DMS153 treated with DMSO at 0.1 percent for 48 hours (cell line): ENCODE data around the gene KCTD5.
"Not testable (repeated sequence)": the region's sequence is repeated elsewhere in the genome, so short reads cannot be mapped to it uniquely, and the experiment has no call there.

Experiments
- DNase-seq: peaks from one replicate; lab custom pipeline; 2025; ENCODE audit not compliant: unreplicated experiment; lab: John Stamatoyannopoulos, UW

KCTD5 gene

GRCh38 chr16:2682209-2683021, at the start of gene KCTD5:
Gene KCTD5, plus strand, starts transcription at chr16:2682523. Its CDS starts 26 bp downstream, at chr16:2682549.
- peak; percentile 85 for DNase-seq

- DNase-seq: not testable (repeated sequence)
Observed at GRCh38 chr16:2639071-2639721, 43.1 kb upstream of the KCTD5 start.

- not testable (repeated sequence) for DNase-seq
Observed at GRCh38 chr16:2639722-2640072, 42.6 kb upstream of the KCTD5 start.

GRCh38 chr16:2642561-2642960, 39.8 kb upstream of the KCTD5 start:
- not testable (repeated sequence) for DNase-seq

GRCh38 chr16:2644754-2645453, 37.4 kb upstream of the KCTD5 start:
- not testable (repeated sequence) for DNase-seq

GRCh38 chr16:2651268-2651871, 31.0 kb upstream of the KCTD5 start:
- not testable (repeated sequence) for DNase-seq

GRCh38 chr16:2653915-2654314, 28.4 kb upstream of the KCTD5 start:
- not testable (repeated sequence) for DNase-seq

- DNase-seq: not testable (repeated sequence)
Observed at GRCh38 chr16:2654949-2655348, 27.4 kb upstream of the KCTD5 start.

- DNase-seq: no peak
Observed at GRCh38 chr16:2656985-2657384, 25.3 kb upstream of the KCTD5 start.

GRCh38 chr16:2657803-2658202, 24.5 kb upstream of the KCTD5 start:
- not testable (repeated sequence) for DNase-seq

- not testable (repeated sequence) for DNase-seq
Observed at GRCh38 chr16:2659560-2659959, 22.8 kb upstream of the KCTD5 start.

GRCh38 chr16:2660014-2660662, 22.2 kb upstream of the KCTD5 start:
- not testable (repeated sequence) for DNase-seq

- DNase-seq: not testable (repeated sequence)
Observed at GRCh38 chr16:2660755-2661373, 21.5 kb upstream of the KCTD5 start.

- DNase-seq: no peak
Observed at GRCh38 chr16:2663553-2664546, 18.5 kb upstream of the KCTD5 start.

GRCh38 chr16:2664574-2664982, 17.7 kb upstream of the KCTD5 start:
- DNase-seq: no peak

- DNase-seq: not testable (repeated sequence)
Observed at GRCh38 chr16:2666671-2667070, 15.7 kb upstream of the KCTD5 start.

GRCh38 chr16:2669587-2669986, 12.7 kb upstream of the KCTD5 start:
- not testable (repeated sequence) for DNase-seq

- DNase-seq: not testable (repeated sequence)
Observed at GRCh38 chr16:2670017-2670416, 12.3 kb upstream of the KCTD5 start.

GRCh38 chr16:2671193-2671592, 11.1 kb upstream of the KCTD5 start:
- DNase-seq: not testable (repeated sequence)
